ENCODE measurements around the gene CDK6. TPM values are rescaled to one million over a fixed set of nuclear protein-coding genes. Genes with fewer than 3 reads are reported as not detected.
A peak's percentile ranks its signal among the peaks of the same experiment; 100 is the strongest.

The CDK6 gene
- total and polyA plus RNA-seq, 2 experiments from 2014 or later = 28.7 to 81.6 TPM

- DNase-seq (ENCODE audit: low read depth in 1 of 2, low spot score in 1 of 2) = no peak
- Histone ChIP-seq H3K27ac (no peak overlapping the region), H3K4me3 (no peak overlapping the region), H3K9me3 (ENCODE audit: low read depth) (no peaks in the 10 kb centered on the region), H3K4me1 (ENCODE audit: low read depth) (peaks cover 17% of the 10 kb centered on the region), H3K36me3 (no peaks in the 10 kb centered on the region), H3K27me3 (no peaks in the 10 kb centered on the region)
- TF ChIP-seq, protein P1, sequence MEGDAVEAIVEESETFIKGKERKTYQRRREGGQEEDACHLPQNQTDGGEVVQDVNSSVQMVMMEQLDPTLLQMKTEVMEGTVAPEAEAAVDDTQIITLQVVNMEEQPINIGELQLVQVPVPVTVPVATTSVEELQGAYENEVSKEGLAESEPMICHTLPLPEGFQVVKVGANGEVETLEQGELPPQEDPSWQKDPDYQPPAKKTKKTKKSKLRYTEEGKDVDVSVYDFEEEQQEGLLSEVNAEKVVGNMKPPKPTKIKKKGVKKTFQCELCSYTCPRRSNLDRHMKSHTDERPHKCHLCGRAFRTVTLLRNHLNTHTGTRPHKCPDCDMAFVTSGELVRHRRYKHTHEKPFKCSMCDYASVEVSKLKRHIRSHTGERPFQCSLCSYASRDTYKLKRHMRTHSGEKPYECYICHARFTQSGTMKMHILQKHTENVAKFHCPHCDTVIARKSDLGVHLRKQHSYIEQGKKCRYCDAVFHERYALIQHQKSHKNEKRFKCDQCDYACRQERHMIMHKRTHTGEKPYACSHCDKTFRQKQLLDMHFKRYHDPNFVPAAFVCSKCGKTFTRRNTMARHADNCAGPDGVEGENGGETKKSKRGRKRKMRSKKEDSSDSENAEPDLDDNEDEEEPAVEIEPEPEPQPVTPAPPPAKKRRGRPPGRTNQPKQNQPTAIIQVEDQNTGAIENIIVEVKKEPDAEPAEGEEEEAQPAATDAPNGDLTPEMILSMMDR (IDR thresholded peaks at IDR 0.05; ENCODE audit: low read depth, low read length) = no peak
These were observed 14.1 kb upstream of the CDK6 start for GRCh38 chr7:92850516-92850915.

DNA sequence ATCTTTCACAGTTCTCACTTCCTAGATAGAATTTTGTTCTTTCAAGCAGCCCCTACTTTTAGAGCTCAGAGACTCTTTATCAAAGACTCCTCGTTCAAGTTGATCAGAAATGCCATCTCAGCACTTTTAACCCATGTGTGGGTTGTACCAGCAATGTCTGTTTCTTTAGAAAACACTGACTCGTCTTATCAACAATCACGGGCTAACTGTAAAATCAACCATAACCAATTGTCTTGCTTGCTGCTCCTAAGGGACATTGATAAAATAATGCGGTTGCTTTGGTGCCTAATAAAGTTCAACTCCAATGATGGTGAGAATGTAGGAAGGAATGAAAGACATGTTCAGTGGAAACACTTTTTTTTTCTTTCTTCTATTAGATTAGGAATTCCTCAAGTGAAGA lies 12.9 kb upstream of the CDK6 start:
- Histone ChIP-seq H3K36me3 (no peaks in the 10 kb centered on the region), H3K4me3 (no peak overlapping the region), H3K9me3 (ENCODE audit: low read depth) (no peaks in the 10 kb centered on the region), H3K27me3 (no peaks in the 10 kb centered on the region), H3K4me1 (ENCODE audit: low read depth) (peaks cover 9% of the 10 kb centered on the region), H3K27ac (peak overlapping the region; percentile 22)
- no peak for DNase-seq (ENCODE audit: low read depth in 1 of 2, low spot score in 1 of 2)
- TF ChIP-seq, protein P1 (IDR thresholded peaks at IDR 0.05; ENCODE audit: low read depth, low read length) = no peak

DNA sequence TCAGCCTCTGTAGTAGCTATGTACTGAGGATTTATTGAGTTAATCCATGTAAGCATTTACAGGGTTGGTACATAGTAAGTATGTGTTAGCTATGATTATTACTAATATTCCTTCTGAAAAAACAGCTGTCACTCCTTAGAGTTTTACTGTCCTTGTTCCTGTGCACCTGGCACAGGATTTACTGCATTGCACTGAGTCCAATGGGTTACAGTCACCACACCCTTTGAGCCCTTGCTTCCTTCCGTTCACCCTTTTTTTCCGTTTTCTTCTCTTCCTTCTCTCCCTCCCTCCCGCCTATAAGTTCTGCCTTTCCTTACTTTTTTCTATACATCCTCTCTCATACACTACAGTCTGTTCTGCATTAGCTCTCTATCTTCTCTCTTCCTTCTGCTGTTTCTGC lies 12.5 kb upstream of the CDK6 start:
- H3K27ac ChIP-seq = peak overlapping the region; percentile 22
- no peaks in the 10 kb centered on the region for H3K27me3 ChIP-seq
- H3K9me3 ChIP-seq (ENCODE audit: low read depth) = no peaks in the 10 kb centered on the region
- TF ChIP-seq, protein P1 (IDR thresholded peaks at IDR 0.05; ENCODE audit: low read depth, low read length) = no peak
- no peak for DNase-seq (ENCODE audit: low read depth in 1 of 2, low spot score in 1 of 2)
- H3K4me3 ChIP-seq = no peak overlapping the region
- H3K4me1 ChIP-seq (ENCODE audit: low read depth) = peaks cover 6% of the 10 kb centered on the region
- no peaks in the 10 kb centered on the region for H3K36me3 ChIP-seq

DNA sequence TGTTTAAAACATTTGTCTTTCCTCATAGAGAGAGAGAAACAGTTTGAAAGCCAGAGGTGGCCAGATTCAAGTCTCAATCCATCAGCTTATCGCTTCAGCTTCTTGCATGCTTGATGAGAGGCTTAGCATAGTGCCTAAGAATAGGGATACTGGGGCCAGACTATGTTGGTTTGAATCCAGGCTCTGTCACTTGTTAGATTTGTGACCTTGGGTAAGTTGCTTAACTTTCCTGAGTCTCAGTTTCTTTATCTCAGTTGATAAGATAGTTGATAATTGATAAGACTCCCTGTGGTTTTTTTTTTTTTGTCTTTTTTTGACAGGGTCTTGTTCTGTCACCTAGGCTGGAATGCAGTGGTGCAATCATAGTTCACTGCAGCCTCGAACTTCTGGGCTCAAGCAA lies 12.1 kb upstream of the CDK6 start:
- H3K36me3 ChIP-seq = no peaks in the 10 kb centered on the region
- H3K27ac ChIP-seq = no peak overlapping the region
- H3K9me3 ChIP-seq (ENCODE audit: low read depth) = no peaks in the 10 kb centered on the region
- no peak for DNase-seq (ENCODE audit: low read depth in 1 of 2, low spot score in 1 of 2)
- H3K4me3 ChIP-seq = no peak overlapping the region
- TF ChIP-seq, protein P1 (IDR thresholded peaks at IDR 0.05; ENCODE audit: low read depth, low read length) = no peak
- peaks cover 6% of the 10 kb centered on the region for H3K4me1 ChIP-seq (ENCODE audit: low read depth)
- H3K27me3 ChIP-seq = no peaks in the 10 kb centered on the region

DNA sequence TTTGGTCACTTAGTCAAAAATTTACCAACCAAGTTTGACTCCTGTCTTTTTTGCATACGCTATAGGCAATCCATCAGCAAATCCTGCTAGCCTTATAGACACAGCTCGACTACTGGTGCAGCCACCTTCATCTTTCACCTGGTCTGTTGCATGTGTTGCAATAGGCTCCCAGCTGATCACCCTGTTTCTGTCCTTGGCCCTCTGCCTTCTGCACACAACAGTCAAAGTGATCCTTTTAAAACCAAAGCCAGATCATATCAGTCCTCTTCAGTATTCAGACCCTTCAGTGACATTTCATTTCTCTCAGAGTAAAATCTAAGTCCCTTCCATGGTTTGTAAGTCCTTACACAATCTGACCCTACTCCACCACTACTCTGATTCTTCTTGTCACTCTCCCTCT lies 10.9 kb upstream of the CDK6 start:
- no peaks in the 10 kb centered on the region for H3K36me3 ChIP-seq
- no peak overlapping the region for H3K4me3 ChIP-seq
- no peak overlapping the region for H3K27ac ChIP-seq
- H3K27me3 ChIP-seq = no peaks in the 10 kb centered on the region
- DNase-seq (ENCODE audit: low read depth in 1 of 2, low spot score in 1 of 2) = no peak
- no peaks in the 10 kb centered on the region for H3K9me3 ChIP-seq (ENCODE audit: low read depth)
- TF ChIP-seq, protein P1 (IDR thresholded peaks at IDR 0.05; ENCODE audit: low read depth, low read length) = no peak
- peaks cover 6% of the 10 kb centered on the region for H3K4me1 ChIP-seq (ENCODE audit: low read depth)

GRCh38 chr7:92845736-92846135 lies 9.4 kb upstream of the CDK6 start:
- Histone ChIP-seq H3K4me3 (no peak overlapping the region), H3K9me3 (ENCODE audit: low read depth) (no peaks in the 10 kb centered on the region), H3K27me3 (no peaks in the 10 kb centered on the region), H3K27ac (no peak overlapping the region), H3K4me1 (ENCODE audit: low read depth) (peaks cover 6% of the 10 kb centered on the region), H3K36me3 (no peaks in the 10 kb centered on the region)
- TF ChIP-seq, protein P1 (IDR thresholded peaks at IDR 0.05; ENCODE audit: low read depth, low read length) = no peak
- no peak for DNase-seq (ENCODE audit: low read depth in 1 of 2, low spot score in 1 of 2)
